Erythroblast (primary cell): ENCODE measurements around the gene ZC3H18.
"Not testable (repeated sequence)": the region's sequence is repeated elsewhere in the genome, so short reads cannot be mapped to it uniquely, and the experiment has no call there.

Experiments
- DNase-seq, 2 experiments: peaks; one replicate each; lab custom pipeline; 2025; lab: John Stamatoyannopoulos, UW
- GATA1 ChIP-seq: IDR thresholded peaks from 2 replicates; pipeline ENCODE4 v1.6.1; 2011; ENCODE audit warnings: low read depth, mild to moderate bottlenecking, control low read depth, low read length, moderate library complexity
- POLR2A ChIP-seq: IDR thresholded peaks from 2 replicates; pipeline ENCODE4 v1.6.1; 2011; ENCODE audit warnings: mild to moderate bottlenecking, low read length

The ZC3H18 gene

DNA sequence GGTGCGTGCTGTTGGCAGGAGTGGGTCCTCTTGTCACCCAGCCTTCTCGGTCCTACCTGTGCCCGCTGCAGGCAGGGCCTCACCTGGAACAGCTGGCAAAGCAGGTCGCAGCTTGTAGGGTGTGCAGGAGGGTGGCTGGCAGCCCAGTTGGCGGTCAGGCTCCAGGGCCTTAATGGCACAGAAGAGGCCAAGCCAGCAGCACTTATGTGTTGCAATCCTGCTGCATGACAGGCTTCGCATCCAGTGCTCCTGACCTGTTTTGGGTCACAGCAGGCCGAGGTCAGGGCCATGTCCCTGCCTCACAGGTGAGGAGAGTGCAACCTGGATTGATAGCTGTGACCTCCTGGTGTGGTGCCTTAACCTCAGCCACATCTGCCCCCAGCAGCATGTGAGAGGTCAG is 31.9 kb downstream of the ZC3H18 start:
- no peak for DNase-seq
- TF ChIP-seq POLR2A (no peak), GATA1 (no peak)

DNA sequence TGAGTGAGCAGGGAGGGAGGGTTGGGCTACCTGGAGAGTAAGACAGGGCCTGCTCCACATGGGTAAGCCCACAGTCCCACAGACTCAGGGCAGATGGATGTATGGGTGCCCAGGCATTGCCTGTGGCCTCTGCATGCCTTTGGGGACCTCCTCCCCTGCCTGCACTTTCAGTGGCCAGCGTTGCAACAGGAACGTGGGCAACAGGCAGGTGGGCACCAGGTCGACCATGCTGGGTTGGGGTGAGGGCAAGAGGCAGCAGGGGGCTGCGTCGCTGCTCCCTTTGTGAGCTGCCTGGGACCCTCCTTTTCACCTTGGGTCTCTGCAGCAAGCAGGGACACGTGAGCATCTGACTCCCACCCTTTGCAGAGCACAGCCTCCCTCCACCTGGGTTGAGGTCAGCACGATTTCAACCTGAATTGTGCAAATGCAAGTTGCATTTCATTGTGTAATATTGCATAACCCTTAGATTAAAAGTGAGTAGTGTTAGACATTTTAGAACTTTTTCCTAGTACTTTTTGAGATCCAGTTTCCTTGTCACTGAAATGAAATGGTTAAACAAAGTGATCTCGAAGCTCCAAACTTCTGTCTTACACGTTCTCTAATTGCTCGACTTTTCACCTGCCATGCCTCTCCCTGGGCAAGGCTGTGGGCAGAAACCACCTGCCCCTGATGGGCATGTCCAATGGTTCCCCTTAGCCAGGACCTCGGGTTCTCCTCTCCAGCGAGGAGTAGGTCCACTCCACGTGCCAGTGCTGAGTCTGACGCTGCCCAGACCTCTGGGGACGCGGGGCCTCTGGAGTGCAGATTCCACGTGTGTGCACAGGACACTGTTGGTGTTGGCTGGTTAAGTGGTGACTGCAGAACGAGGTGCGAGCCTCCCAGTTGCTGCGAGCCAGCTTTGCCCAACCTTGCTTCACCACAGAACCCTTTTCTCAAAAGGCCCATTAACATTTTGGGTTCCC is 35.3 kb downstream of the ZC3H18 start:
- no peak for DNase-seq
- no peak for TF ChIP-seq GATA1
- TF ChIP-seq POLR2A = no peak

DNA sequence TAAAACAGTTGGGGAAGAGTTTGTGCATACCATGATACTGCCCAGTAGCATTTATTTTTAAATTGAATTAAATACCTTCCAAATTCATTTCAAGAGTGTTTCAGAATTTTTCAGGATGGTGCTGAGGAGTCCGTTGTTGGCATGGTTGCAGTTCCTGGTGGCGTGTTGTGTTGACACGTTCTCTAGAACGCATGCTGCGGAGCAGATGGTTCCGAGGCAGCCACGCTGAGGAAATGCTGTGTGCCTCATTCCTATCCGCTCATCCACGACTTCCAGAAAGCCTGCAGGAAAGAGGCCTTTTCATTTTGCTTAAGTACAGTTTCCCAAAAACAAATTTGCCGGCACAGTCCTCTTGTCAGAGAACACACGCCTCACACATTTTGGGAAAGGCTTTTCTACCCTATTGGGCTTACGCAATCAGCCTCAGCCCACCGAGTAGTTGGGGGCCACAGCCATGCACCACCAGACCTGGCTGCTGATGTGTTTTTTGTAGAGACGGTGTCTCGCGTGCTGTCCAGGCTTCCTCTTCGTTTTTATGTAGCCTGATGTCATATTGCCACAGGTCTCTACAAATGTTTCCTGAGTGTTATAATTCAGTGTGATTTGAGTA is 36.0 kb downstream of the ZC3H18 start:
- no peak for TF ChIP-seq POLR2A
- no peak for TF ChIP-seq GATA1

DNA sequence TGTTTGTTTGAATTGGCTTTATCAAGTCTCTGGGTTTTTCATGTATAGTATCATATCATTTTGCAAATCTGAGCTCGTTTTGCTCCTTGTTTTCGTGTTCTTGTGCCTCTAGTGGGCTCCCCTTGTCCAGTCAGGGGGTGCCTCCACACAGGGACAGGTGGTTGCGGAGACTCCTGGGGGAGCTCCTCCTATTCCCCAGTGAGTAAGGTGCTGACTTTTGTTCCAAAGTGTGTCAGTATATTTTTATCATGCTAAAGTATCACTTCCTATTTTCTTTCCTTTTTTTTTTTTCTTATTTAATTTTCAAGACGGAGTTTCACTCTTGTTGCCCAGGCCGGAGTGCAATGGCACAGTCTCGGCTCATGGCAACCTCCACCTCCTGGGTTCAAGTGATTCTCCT is 37.9 kb downstream of the ZC3H18 start:
- DNase-seq = no peak

More for the DNA sequence above, 36.0 kb downstream of the ZC3H18 start:
- DNase-seq = no peak

DNA sequence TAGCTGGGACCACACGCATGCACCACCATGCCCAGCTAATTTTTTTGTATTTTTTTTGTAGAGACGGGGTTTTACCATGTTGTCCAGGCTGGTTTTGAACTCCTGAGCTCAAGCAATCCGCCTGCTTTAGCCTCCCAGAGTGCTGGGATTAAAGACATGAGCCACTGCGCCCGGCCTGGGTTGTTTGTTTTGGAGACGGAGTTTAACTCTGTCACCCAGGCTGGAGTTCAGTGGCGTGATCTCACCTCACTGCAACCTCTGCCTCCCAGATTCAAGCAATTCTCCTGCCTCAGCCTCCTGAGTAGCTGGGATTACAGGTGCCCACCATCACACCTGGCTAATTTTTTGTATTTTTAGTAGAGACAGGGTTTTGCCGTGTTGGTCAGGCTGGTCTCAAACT is 39.2 kb downstream of the ZC3H18 start:
- DNase-seq = not testable (repeated sequence)

More for the DNA sequence above, 37.9 kb downstream of the ZC3H18 start:
- TF ChIP-seq POLR2A (no peak), GATA1 (no peak)

DNA sequence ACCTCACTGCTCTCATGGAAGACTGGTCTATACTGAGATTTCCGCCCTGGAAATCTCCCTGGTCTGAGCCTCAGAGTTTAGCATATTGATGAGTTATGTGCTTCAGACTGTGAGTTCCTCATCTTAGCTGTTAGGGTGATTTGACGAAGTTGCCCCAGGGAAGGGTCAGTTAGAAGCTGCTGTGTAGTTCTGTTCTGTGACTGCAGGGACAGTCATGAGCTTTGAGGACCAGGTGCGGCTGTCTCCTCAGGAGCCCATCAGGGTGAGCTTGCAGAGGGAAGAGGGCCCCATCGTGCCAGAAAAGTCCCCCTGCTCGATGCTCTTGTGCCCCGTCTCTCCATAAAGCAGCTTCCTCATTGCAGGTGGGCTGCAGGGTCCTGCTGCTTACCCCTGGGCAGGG is 39.9 kb downstream of the ZC3H18 start:
- no peak for DNase-seq
- TF ChIP-seq GATA1 = no peak
- TF ChIP-seq POLR2A = no peak

DNA sequence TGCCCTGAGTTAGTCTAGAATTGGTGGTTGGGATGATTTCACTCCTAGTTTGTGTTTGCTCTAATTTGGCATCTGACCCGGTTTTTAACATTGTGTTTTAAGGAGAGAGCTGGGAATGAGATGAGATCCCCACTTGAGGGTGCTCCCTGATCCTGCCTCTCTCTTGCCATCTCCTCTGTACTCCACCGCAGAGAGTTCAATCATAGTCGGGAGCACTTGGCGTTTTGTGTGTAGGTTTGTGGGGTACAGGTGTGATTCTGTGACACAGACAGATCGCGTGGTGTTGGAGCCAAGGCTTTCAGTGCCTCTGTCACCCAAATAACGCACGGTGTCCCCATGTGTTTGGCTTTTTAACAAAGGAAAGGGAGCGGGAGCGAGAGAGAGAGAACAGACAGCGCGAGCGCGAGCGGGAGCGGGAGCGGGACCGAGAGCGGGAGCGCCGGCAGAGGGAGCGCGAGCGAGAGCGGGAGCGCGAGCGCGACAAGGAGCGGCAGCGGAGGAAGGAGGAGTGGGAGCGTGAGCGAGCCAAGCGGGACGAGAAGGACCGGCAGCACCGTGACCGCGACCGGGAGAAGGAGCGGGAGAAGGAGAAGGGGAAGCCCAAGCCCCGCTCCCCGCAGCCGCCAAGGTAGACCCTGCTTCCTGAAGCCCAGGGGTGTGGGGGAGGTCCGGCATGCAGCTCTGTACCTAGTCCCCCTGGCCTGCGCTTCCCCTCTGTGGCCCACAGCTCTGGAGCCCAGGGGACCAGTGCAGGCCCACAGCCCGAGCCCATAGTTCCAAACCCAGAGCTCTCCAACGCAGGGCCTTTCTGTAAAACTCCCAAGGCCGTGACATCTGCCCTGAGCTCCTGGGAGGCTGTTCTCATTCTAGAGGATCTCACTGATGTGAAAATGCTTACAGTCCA is 41.0 kb downstream of the ZC3H18 start:
- TF ChIP-seq POLR2A (no peak), GATA1 (no peak)

DNA sequence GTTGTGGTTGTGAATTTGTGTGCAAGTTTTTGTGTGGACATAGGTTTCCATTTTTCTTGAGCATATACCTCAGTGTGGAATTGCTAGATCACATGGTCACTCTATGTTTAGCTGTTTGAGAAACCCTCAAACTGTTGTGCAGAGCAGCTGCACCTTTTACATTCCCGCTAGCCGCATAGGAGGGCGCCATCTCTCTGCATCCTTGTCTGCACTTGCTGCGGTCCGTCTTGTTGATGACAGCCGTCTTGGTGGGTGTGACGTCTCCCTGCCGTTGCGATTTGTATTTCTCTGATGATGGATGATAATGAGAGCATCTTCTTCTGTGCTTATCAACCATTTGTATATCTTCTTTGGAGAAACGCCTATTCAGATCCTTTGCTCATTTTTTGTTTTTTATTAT is 43.1 kb downstream of the ZC3H18 start:
- no peak for DNase-seq
- TF ChIP-seq POLR2A = no peak
- no peak for TF ChIP-seq GATA1

More for the DNA sequence above, 41.0 kb downstream of the ZC3H18 start:
- DNase-seq = no peak

DNA sequence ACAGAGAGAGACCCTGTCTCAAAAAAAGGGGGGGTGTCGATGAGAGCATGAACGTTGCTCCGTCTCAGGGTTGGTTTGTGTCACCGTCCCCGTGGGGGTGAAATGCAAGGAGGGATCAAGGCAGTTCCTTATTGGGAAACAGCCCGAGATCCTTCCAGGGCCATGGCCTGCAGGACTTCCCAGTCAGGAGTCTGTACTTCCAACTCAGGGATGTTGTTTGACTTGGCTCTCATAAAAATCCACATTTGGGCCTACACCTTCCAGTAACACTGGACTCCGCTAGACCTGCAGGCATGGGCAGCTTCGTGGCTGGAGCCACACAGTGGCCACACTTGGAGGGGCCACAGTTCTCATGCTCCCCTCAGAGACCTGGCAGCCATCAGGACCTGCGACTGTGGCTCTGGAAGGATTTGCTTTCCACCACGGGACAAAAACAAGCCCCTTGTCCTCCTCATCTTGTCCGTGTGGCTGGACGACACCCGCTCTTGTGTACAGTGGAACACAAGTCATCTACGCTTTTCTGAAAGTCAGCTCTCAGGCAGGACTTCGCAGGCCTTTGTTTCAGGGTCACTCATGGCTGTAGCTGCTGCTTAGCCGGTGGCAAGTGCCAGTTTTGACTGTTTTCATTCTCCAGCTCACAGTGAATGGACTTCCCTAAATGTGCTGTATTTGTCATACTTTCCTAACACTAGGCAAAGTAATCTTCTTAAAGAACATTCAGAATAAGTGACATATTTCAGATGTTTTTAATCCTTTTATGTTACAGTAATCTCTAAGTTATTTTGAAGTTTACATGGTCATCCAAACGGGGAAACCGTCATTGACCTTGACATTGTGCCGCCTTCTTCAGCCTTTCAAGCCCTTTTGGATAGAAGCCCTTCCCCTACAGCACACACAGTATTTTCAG is 44.0 kb downstream of the ZC3H18 start:
- DNase-seq = no peak

DNA sequence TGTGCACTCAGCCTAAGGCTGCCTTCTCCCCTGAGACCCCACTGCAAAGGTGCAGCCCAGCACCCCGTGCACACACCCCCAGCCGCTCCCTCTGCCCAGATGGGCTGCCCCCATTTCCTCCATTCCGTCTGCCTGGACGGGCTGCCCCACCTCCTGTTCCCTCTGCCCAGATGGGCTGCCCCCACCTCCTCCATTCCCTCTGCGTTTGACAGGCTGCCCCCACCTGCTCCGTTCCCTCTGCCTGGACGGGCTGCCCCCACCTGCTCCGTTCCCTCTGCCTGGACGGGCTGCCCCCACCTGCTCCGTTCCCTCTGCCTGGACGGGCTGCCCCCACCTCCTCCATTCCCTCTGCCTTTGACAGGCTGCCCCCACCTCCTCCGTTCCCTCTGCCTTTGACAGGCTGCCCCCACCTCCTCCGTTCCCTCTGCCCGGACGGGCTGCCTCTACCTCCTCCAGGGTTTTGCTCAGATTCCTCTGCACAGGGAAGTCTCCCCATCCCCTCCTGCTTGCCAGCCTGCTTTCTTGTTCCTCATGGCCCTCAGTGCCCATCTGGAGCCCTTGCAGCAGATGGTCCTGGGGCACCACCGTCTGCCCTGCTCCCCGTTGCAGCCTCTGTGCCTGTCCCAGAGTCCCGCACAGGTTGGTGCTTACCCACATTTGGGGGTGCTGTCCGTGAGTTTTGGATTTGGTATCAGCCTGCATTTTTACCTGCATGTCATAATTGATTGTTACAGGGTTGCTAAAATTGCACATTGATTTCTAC is 44.8 kb downstream of the ZC3H18 start:
- no peak for DNase-seq
- no peak for TF ChIP-seq POLR2A
- no peak for TF ChIP-seq GATA1

More for the DNA sequence above, 44.0 kb downstream of the ZC3H18 start:
- TF ChIP-seq POLR2A (no peak), GATA1 (no peak)

DNA sequence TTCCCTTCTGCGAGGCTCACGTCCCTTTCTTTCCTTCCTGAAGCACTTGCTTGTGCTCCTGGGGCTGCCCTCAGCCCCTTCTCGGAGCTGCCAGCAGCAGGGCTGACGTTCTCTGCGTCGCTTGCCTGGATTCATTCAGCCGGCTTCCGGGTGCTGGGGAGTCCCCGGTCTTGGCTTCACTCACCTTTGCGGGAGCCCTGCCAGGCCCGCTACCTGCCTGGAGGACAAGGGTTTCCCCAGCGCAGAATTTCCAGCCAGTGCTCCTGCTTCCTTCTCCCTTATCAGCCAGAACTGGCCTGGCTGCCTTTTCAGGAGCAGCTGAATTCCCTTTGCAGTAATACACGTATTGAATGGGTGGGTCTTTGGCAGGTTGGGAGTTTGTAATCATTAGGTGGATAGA is 46.1 kb downstream of the ZC3H18 start:
- DNase-seq = no peak
- TF ChIP-seq GATA1 (no peak), POLR2A (no peak)

DNA sequence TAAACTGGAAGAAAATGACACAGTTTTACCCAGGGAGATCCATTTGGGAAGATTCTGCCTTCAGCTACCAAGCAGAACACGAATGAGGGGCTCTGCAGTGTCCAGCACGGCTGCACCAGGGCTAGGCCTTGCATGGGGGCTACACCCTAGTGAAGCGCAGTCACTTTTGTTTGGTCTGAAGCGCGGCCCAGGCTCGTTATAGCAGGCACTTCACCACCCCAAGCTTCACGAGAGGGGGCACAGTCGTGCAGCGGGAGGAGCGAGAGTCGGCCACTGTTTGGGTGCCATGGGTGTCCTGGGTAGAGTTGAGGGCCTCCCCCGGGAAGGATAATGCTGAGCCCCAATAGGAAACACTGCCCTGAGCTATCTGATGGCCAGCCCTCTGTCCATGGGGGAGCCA is 46.5 kb downstream of the ZC3H18 start:
- DNase-seq = no peak
- TF ChIP-seq POLR2A = no peak
